Ectodermal cell (in vitro differentiated cells): ENCODE measurements around the gene SCGB1D4.

Source experiments
- H3K27ac ChIP-seq: 2 replicates; pipeline ENCODE4 v1.7.0; 2013; ENCODE audit warnings: mild to moderate bottlenecking, low read depth, low read length; ENCODE audit not compliant: insufficient read depth, poor library complexity, severe bottlenecking
- H3K27me3 ChIP-seq: 2 replicates; pipeline ENCODE4 v1.7.0; 2013; ENCODE audit warnings: mild to moderate bottlenecking, low read length; ENCODE audit not compliant: insufficient read depth, control insufficient read depth, poor library complexity, severe bottlenecking
- H3K36me3 ChIP-seq: one replicate; pipeline ENCODE4 v1.7.0; 2013; ENCODE audit warnings: low read length; ENCODE audit not compliant: control insufficient read depth, insufficient read depth
- H3K4me1 ChIP-seq: one replicate; pipeline ENCODE4 v1.7.0; 2013; ENCODE audit warnings: low read length; ENCODE audit not compliant: control insufficient read depth, insufficient read depth
- H3K4me3 ChIP-seq: 2 replicates; pipeline ENCODE4 v1.7.0; 2013; ENCODE audit warnings: low read depth, low read length, control low read depth; ENCODE audit not compliant: insufficient read depth
- H3K9me3 ChIP-seq: 2 replicates; pipeline ENCODE4 v1.7.0; 2013; ENCODE audit warnings: mild to moderate bottlenecking, low read length, moderate library complexity; ENCODE audit not compliant: control insufficient read depth
- WGBS, 2 experiments: methylation state at CpG; one replicate each; pipeline ENCODE4 v1.1.7; 2013; ENCODE audit warnings: missing lambda C conversion rate in 2 of 2; 5-methylcytosine and 5-hydroxymethylcytosine counted together

Gene SCGB1D4

DNA sequence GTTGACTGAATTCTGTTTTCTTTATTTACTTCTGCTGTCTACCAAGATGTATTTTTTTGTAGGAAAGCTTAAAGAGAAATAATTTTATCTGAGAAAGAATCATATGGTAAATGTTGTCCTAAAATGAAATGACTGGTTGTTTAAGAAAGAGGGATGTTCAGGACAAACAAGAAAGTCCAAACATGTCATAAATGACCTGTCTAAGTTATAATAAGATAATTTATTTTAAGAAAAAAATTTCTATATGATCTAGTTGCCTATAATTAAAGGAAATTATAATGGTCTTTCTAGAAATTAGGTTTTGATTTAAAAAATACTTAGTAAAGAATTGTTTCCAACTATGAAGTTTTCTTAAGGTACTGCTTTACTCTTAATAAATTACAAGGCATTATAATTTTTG lies 18.4 kb downstream of the SCGB1D4 start:
- Histone ChIP-seq H3K27me3 (no peaks in the 10 kb centered on the region), H3K9me3 (no peaks in the 10 kb centered on the region), H3K4me1 (no peaks in the 10 kb centered on the region), H3K36me3 (no peaks in the 10 kb centered on the region), H3K4me3 (no peak overlapping the region), H3K27ac (no peak overlapping the region)

DNA sequence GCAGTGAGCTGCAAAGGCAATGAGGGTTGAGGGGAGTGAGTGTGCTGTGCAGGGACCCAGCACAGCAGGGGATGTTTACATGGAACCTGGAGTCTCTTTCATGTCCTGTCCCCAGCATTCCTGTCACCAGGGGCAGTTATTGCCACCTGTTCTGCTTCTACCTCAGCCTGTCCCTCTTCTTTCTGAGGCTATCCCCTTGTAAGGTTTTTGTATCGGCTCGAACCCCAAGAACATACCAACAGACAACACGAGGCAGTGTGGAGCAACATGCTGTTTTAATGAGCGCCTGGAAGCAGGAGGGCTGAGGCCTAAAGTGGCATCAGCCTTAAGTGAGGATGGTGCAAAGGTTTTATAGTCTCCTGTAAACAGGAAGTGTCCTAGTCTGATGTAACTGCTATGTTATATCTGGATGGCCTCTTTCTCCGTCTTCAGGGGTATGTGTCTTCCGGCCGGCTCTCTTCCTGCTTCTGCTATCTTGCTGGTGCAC lies 25.0 kb downstream of the SCGB1D4 start:
- H3K27me3 ChIP-seq: no peaks in the 10 kb centered on the region
- H3K9me3 ChIP-seq: no peaks in the 10 kb centered on the region
- no peaks in the 10 kb centered on the region for H3K36me3 ChIP-seq
- no peak overlapping the region for H3K27ac ChIP-seq
- no peak overlapping the region for H3K4me3 ChIP-seq
- WGBS, 2 experiments: 88 to 90% methylated on average over 7 of the region's 7 CpGs
- no peaks in the 10 kb centered on the region for H3K4me1 ChIP-seq

DNA sequence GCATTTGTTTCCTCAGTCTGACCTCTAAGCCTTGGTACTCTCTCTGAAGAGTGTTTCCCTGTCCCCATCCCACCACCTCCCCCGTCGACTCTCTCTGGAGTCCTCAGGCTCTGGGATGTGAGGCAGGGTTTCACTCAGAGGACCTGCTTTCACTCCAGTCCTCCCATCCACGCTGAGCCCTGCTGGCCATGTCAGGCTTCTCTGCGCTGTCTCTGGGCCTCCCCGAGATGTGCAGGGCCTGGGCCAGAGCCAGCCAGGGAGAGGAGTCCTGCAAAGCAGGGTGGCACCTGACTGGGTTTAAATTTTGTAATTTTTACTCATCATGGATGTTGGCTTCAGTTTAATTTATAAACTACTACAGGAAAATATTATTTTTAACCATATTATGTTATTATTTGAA lies 25.6 kb downstream of the SCGB1D4 start:
- no peaks in the 10 kb centered on the region for H3K27me3 ChIP-seq

DNA sequence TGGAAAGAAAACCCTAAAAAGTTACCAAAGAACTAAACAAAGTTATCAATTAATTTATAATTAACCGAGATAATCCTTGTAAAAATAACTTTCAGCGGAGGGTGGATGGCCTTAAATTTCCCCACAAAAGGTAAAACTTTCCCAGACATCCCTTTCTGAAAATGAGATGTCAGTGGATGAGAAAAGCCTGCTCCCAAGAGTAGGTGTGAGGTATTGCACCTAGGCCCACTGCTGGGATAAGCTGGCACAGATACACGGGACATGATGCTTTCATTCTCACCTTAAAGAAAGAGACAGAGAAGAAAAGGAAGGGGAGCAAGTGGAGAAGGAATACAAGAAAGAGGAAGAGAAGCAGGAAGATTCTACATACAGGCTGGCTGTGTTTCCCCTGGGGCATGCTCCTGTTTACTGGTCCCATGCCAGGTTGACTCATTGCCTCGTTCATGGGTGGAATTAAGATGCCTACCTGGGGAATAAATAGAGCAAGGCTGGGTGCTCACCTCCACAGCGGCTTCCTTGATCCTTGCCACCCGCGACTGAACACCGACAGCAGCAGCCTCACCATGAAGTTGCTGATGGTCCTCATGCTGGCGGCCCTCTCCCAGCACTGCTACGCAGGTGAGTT lies 29.1 kb downstream of the SCGB1D4 start, which contains the start of gene SCGB2A2:
SCGB2A2 (plus strand) TSS at position 505 of the 625 bp plus-strand sequence; CDS start at position 564, 59 bp downstream.
- H3K27me3 ChIP-seq: no peaks in the 10 kb centered on the region
- no peaks in the 10 kb centered on the region for H3K9me3 ChIP-seq
- no peaks in the 10 kb centered on the region for H3K36me3 ChIP-seq
- H3K4me1 ChIP-seq: no peaks in the 10 kb centered on the region
- H3K27ac ChIP-seq: no peak within 1 kb of the TSS
- WGBS, 2 experiments: 91 to 93% methylated on average over 10 of the region's 10 CpGs
- no peak within 1 kb of the TSS for H3K4me3 ChIP-seq

More for the DNA sequence above, 25.6 kb downstream of the SCGB1D4 start:
- Histone ChIP-seq H3K4me1 (no peaks in the 10 kb centered on the region), H3K27ac (no peak overlapping the region), H3K36me3 (no peaks in the 10 kb centered on the region), H3K4me3 (no peak overlapping the region), H3K9me3 (no peaks in the 10 kb centered on the region)
- WGBS, 2 experiments: 84 to 86% methylated on average over 5 of the region's 5 CpGs

DNA sequence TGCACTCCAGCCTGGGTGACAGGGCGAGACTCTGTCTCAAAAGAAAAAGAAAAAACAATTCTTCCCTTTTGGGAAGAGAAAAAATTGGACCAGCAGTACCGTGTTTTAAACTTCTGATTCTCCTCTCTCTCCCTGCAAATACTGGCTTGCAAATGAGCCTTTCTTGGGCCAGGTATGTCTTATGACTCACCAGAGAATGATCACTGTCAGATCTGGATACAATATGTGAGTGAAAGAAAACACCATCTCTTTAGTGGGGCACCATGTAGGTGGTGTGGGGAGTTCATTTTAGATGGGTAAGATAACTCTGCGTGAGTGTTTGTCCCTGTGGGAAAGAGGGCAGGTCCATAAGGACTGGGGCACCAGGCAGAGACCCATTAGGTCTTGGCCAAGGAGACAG lies 31.3 kb downstream of the SCGB1D4 start:
- WGBS, 2 experiments: 84 to 91% methylated on average over 3 of the region's 3 CpGs
- H3K36me3 ChIP-seq: no peaks in the 10 kb centered on the region
- H3K9me3 ChIP-seq: no peaks in the 10 kb centered on the region
- H3K4me3 ChIP-seq: no peak overlapping the region
- H3K4me1 ChIP-seq: no peaks in the 10 kb centered on the region
- no peaks in the 10 kb centered on the region for H3K27me3 ChIP-seq
- no peak overlapping the region for H3K27ac ChIP-seq

DNA sequence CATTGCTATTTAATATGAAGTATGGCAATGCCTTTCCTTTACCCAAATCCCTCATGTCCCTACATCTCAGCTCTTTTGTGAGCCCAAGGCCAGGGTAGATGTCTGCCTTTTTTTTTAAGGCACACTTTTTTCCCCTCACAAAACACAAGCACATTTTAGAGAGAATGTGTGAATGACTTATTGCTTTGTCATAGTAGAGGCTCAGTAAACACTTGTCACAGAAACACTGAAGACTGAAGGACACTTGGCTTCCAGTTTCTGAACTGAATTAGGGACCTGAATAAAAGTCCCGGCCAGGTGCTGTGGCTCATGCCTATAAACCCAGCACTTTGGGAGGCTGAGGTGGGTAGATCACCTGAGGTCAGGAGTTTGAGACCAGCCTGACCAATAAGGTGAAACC lies 31.8 kb downstream of the SCGB1D4 start:
- no peak overlapping the region for H3K4me3 ChIP-seq
- H3K27ac ChIP-seq: no peak overlapping the region
- H3K9me3 ChIP-seq: no peaks in the 10 kb centered on the region
- H3K27me3 ChIP-seq: no peaks in the 10 kb centered on the region
- no peaks in the 10 kb centered on the region for H3K36me3 ChIP-seq
- WGBS, 2 experiments: 75 to 90% methylated on average over 1 of the region's 1 CpG
- H3K4me1 ChIP-seq: no peaks in the 10 kb centered on the region

DNA sequence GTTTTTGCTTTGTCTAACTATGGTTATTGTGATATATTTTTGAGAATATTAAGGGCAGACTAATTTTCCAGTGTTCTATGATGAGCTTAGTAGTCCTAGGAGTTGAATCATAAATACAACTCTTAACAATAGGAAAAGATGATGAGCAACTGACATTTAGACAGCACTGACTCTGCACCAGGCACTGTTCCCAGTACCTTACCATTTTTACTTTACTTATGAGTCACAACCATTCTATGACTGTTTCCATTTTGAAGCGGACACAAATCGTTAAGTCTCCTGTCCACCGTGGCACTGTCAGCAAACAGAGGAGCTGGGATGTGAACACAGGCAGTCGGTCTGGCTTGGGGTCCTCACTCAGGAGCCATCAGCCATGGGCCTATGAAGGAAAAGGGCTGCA lies 32.3 kb downstream of the SCGB1D4 start:
- H3K27me3 ChIP-seq: no peaks in the 10 kb centered on the region
- H3K9me3 ChIP-seq: no peaks in the 10 kb centered on the region
- no peaks in the 10 kb centered on the region for H3K4me1 ChIP-seq
- no peak overlapping the region for H3K4me3 ChIP-seq
- no peak overlapping the region for H3K27ac ChIP-seq
- WGBS, 2 experiments: 87 to 88% methylated on average over 4 of the region's 4 CpGs
- no peaks in the 10 kb centered on the region for H3K36me3 ChIP-seq

DNA sequence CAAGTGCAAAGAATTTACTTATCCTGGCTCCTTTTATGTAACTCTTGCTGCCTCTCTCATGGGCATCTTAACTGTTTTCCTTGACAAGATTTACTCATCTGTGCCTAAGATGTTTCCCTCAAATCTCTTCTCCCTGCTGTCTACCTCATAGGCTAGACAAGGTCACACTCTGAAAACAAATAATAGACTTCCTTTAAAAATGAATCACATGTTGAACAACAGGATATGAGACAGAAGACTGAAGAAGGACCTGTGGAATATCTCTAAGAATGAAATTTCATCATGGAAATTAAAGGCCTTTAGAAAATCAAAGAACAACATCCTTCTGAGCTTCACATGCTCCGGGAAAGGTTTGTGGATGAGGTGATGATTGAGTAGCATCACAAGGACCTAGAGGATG lies 34.9 kb downstream of the SCGB1D4 start:
- Histone ChIP-seq H3K27me3 (no peaks in the 10 kb centered on the region), H3K4me1 (no peaks in the 10 kb centered on the region), H3K36me3 (no peaks in the 10 kb centered on the region), H3K4me3 (no peak overlapping the region), H3K27ac (no peak overlapping the region), H3K9me3 (no peaks in the 10 kb centered on the region)
- WGBS, 2 experiments: 95 to 96% methylated on average over 1 of the region's 1 CpG

DNA sequence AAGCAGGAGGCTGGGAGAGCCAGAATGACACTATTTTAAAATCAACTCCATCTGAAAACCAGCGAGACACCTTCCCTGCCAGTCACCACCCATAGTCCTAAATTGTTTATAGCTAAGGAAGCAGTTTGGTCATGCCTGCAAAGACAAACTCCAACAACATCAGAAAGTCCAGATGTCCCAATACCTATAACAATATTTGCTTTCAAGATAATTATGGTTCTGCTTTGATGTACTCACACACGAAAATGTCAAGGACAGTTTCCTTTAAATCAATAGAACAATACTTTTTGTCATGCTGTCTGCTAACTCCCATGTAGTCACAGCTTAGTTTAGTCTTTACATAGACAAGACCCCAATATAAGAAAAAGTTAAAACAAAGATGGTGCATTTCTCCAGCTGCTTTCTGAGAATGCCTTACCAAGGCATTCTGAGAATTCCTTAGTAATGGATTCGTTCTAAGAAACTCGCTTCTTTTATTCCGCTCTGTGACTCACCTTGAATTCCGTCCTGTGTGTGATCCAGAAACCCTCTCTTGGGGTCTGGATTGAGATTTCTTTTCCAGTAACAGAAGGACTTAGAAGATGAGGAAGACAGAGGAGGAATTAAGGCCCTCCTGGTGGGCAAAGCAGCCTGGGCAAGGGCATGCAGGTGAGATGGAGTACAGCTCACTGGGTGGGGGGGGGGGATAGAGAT lies 38.5 kb downstream of the SCGB1D4 start:
- no peak overlapping the region for H3K27ac ChIP-seq
- 71 to 73% methylated on average over 6 of the region's 6 CpGs for WGBS, 2 experiments
- no peaks in the 10 kb centered on the region for H3K27me3 ChIP-seq
- no peaks in the 10 kb centered on the region for H3K4me1 ChIP-seq
- no peak overlapping the region for H3K4me3 ChIP-seq
- H3K9me3 ChIP-seq: no peaks in the 10 kb centered on the region
- no peaks in the 10 kb centered on the region for H3K36me3 ChIP-seq

DNA sequence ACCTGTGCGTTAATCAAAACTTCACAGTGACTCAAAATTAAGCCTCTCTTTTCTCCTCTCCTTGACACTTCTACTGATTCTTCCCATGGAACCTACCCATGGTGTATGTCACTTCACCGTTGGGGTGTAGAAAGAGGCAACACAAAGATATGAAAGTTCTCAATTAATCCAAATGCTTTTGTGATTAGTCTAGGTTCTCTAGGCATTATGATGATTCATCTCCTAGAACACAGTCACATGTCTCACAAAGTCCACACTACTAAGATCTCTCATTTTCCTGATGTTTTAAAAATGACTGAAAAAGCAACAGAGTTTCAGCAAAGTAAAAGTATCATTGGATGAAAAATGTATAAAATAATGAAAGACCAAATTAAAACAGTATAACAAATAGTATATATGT lies 42.6 kb downstream of the SCGB1D4 start:
- Histone ChIP-seq H3K9me3 (no peaks in the 10 kb centered on the region), H3K4me3 (no peak overlapping the region), H3K36me3 (no peaks in the 10 kb centered on the region), H3K27ac (no peak overlapping the region), H3K4me1 (no peaks in the 10 kb centered on the region), H3K27me3 (no peaks in the 10 kb centered on the region)
- WGBS, 2 experiments: 85 to 91% methylated on average over 1 to 2 of the region's 2 CpGs
